ENCODE measurements around the gene MTFR2.

The MTFR2 gene

DNA sequence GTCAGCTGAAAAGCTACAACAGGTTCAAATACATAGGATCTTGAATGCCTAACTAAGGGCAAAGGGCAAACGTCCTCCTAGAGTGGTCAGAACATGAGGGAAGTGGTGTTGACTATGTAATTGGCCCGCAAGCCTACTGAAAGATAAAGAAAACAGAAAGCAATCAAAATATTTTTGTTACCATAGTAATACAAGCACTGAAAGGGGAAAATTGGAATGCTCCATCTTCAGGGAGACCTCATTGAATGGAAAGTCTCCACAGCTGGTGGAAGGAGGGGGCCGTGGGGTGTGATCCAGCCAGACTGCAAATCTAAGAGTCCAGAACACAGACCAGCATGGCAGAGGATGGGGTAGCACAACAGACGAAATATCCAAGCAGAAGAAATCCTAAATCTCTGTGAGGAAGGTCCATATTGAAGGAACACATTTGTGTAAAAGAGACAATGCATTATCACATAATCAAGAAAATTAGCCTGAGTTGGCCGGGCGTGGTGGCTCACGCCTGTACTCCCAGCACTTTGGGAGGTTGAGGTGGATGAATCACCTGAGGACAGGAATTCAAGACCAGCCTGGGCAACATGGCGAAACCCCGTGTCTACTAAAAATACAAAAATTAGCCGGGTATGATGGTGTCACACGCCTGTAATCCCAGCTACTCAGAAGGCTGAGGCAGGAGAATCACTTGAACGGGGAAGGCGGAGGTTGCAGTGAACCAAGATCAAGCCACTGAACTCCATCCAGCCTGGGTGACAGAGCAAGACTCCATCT is 39.5 kb downstream of the MTFR2 start:
- no peak overlapping the region for H3K4me3 ChIP-seq (ENCODE audit: low read depth, low read length)
- no peak for DNase-seq (ENCODE audit: low read depth)
- TF ChIP-seq POLR2A (IDR thresholded peaks at IDR 0.05; ENCODE audit: extremely low read depth, insufficient read length) (no peak), MAX (IDR thresholded peaks at IDR 0.05; ENCODE audit: low read depth, low read length) (no peak), MYC (IDR thresholded peaks at IDR 0.05; ENCODE audit: low read depth, low read length) (no peak)
- TF ChIP-seq, protein P1, sequence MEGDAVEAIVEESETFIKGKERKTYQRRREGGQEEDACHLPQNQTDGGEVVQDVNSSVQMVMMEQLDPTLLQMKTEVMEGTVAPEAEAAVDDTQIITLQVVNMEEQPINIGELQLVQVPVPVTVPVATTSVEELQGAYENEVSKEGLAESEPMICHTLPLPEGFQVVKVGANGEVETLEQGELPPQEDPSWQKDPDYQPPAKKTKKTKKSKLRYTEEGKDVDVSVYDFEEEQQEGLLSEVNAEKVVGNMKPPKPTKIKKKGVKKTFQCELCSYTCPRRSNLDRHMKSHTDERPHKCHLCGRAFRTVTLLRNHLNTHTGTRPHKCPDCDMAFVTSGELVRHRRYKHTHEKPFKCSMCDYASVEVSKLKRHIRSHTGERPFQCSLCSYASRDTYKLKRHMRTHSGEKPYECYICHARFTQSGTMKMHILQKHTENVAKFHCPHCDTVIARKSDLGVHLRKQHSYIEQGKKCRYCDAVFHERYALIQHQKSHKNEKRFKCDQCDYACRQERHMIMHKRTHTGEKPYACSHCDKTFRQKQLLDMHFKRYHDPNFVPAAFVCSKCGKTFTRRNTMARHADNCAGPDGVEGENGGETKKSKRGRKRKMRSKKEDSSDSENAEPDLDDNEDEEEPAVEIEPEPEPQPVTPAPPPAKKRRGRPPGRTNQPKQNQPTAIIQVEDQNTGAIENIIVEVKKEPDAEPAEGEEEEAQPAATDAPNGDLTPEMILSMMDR (IDR thresholded peaks at IDR 0.05; ENCODE audit: low read depth, low read length) = no peak

DNA sequence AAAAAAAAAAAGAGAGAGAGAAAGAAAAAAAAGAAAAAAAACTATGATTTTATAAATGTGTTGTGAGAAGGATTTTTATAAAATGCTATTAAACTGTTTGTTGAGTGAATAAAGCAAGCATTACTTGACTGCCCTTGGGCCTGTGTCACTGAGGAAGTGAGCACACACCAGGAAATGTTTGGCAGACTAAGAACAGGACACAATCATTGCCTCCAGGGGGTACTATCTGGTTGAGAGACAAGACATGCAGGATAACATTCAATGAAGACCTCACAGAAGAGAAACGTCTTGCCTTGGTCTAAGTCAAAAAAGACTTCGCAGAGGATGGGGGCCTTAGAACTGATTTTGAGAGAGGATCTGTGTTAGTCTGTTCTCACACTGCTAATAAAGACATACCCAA is 40.6 kb downstream of the MTFR2 start:
- H3K4me3 ChIP-seq (ENCODE audit: low read depth, low read length) = no peak overlapping the region
- no peak for DNase-seq (ENCODE audit: low read depth)
- TF ChIP-seq MAX (IDR thresholded peaks at IDR 0.05; ENCODE audit: low read depth, low read length) (no peak), MYC (IDR thresholded peaks at IDR 0.05; ENCODE audit: low read depth, low read length) (no peak), POLR2A (IDR thresholded peaks at IDR 0.05; ENCODE audit: extremely low read depth, insufficient read length) (no peak)
- TF ChIP-seq, protein P1 (IDR thresholded peaks at IDR 0.05; ENCODE audit: low read depth, low read length) = no peak

DNA sequence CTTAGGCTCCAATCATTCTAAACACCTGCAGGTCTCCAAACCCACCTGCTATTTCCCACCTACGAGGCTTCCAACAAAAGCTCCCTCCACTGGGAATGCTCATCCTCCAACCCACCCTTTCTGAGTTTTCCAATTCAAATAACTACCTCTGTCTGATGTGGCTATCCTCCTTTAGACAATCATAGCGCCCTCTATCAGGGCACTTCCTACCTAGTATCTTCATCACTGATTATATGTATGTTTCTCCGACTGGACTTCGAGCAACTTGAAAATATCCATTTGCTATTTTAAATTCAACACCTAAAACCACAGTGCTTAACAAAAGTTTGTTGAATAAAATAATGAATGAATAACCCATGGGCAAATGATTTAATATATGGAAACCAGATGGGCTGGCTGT is 41.3 kb downstream of the MTFR2 start:
- no peak overlapping the region for H3K4me3 ChIP-seq (ENCODE audit: low read depth, low read length)
- no peak for TF ChIP-seq MAX (IDR thresholded peaks at IDR 0.05; ENCODE audit: low read depth, low read length)
- TF ChIP-seq, protein P1 (IDR thresholded peaks at IDR 0.05; ENCODE audit: low read depth, low read length) = peak; percentile 13
- DNase-seq (ENCODE audit: low read depth) = no peak

DNA sequence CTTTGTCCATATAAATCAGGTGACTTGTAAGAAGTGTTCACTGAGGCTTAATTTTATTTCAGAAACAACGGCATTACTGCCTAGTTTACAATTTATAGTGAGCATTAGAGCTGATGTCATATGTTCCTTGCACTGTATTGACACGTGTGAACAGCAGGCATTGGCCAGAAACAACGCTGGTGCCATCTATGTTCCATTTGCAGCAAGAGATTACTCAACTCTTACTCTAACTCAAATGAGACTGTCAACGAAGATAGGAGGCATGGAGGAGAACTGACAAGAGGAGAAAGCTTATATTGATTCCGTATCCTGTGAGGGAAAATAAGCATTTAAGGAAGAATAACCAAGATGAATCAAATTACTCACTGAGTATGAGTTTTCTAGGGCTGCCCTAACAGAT is 48.4 kb downstream of the MTFR2 start:
- H3K4me3 ChIP-seq (ENCODE audit: low read depth, low read length) = no peak overlapping the region
- TF ChIP-seq POLR2A (IDR thresholded peaks at IDR 0.05; ENCODE audit: extremely low read depth, insufficient read length) = no peak
- DNase-seq (ENCODE audit: low read depth) = no peak

GRCh38 chr6:136192902-136193301 is 57.2 kb downstream of the MTFR2 start:
- no peak for DNase-seq (ENCODE audit: low read depth)

DNA sequence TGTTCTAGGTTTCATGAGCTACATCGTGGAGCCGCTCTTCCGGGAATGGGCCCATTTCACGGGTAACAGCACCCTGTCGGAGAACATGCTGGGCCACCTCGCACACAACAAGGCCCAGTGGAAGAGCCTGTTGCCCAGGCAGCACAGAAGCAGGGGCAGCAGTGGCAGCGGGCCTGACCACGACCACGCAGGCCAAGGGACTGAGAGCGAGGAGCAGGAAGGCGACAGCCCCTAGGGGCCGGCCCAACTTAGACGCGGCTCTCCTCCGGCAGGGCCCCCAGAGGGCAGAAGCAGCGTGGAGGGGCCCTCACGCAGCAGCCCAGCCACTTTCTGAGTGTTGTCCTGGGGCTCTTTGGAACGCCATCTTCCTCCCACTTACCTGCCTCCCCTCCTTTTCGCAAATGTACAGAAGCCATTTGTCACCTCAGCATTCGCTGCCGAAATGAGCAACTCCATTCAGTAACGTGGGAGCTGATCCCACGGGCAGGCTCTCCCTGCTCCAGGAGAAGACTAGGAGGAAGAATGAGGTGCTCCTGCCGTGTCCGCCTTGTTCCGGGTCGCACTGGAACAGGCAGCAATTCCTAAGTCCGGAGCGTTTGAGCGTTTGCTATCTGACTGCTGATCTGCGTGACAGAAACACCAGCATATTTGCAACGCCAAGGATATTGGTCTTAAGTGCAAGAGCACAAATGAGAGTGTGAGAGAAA is 58.4 kb downstream of the MTFR2 start:
- no peak overlapping the region for H3K4me3 ChIP-seq (ENCODE audit: low read depth, low read length)
- DNase-seq (ENCODE audit: low read depth) = no peak
- TF ChIP-seq POLR2A (IDR thresholded peaks at IDR 0.05; ENCODE audit: extremely low read depth, insufficient read length) (no peak), MAX (IDR thresholded peaks at IDR 0.05; ENCODE audit: low read depth, low read length) (no peak), MYC (IDR thresholded peaks at IDR 0.05; ENCODE audit: low read depth, low read length) (no peak)
- TF ChIP-seq, protein P1 (IDR thresholded peaks at IDR 0.05; ENCODE audit: low read depth, low read length) = no peak

More at GRCh38 chr6:136192902-136193301, 57.2 kb downstream of the MTFR2 start:
- TF ChIP-seq MAX (IDR thresholded peaks at IDR 0.05; ENCODE audit: low read depth, low read length) (no peak), POLR2A (IDR thresholded peaks at IDR 0.05; ENCODE audit: extremely low read depth, insufficient read length) (no peak), MYC (IDR thresholded peaks at IDR 0.05; ENCODE audit: low read depth, low read length) (no peak)
- TF ChIP-seq, protein P1 (IDR thresholded peaks at IDR 0.05; ENCODE audit: low read depth, low read length) = no peak
- no peak overlapping the region for H3K4me3 ChIP-seq (ENCODE audit: low read depth, low read length)

Data from NB4 (cell line).